Measurements from ENCODE around the gene PDE6C.

GRCh38 chr10:93622942-93623341, 10.6 kb downstream of the PDE6C start:
- TF ChIP-seq POLR2AphosphoS5 (IDR thresholded peaks at IDR 0.05) (no peak), POLR2A (IDR thresholded peaks at IDR 0.05) (no peak)
- TF ChIP-seq, protein P1, sequence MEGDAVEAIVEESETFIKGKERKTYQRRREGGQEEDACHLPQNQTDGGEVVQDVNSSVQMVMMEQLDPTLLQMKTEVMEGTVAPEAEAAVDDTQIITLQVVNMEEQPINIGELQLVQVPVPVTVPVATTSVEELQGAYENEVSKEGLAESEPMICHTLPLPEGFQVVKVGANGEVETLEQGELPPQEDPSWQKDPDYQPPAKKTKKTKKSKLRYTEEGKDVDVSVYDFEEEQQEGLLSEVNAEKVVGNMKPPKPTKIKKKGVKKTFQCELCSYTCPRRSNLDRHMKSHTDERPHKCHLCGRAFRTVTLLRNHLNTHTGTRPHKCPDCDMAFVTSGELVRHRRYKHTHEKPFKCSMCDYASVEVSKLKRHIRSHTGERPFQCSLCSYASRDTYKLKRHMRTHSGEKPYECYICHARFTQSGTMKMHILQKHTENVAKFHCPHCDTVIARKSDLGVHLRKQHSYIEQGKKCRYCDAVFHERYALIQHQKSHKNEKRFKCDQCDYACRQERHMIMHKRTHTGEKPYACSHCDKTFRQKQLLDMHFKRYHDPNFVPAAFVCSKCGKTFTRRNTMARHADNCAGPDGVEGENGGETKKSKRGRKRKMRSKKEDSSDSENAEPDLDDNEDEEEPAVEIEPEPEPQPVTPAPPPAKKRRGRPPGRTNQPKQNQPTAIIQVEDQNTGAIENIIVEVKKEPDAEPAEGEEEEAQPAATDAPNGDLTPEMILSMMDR (IDR thresholded peaks at IDR 0.05): no peak

Measured in transverse colon (tissue), 4 donors.